GM21528 (cell line): ENCODE measurements around the gene MDFI.

ENCODE experiments used
- ATAC-seq: cut with Tn5 transposase; IDR thresholded peaks from one replicate; pipeline ENCODE4 v1.9.1; 2021; ENCODE audit warnings: mild to moderate bottlenecking, moderate library complexity; ENCODE audit not compliant: unreplicated experiment, low FRiP score

Gene MDFI

GRCh38 chr6:41700463-41701347 lies 62.4 kb downstream of the MDFI start:
- no peak for ATAC-seq

GRCh38 chr6:41702089-41702745 lies 63.9 kb downstream of the MDFI start:
- no peak for ATAC-seq

GRCh38 chr6:41702771-41703494 lies 64.7 kb downstream of the MDFI start:
- no peak for ATAC-seq
